Esophagus squamous epithelium (tissue), 5 donors: ENCODE data around the gene SDHB. TPM values are rescaled to one million over a fixed set of nuclear protein-coding genes. Genes with fewer than 3 reads are reported as not detected.

Experiments
- DNase-seq: peaks from one replicate; lab custom pipeline; 2025; lab: John Stamatoyannopoulos, UW
- H3K27ac ChIP-seq, 4 donors: fragments of 200-600 bp; sonication (generic); one replicate each; pipeline ENCODE4 v1.5.1; 2016 to 2019; ENCODE audit warnings: mild to moderate bottlenecking in 1 of 4
- H3K27me3 ChIP-seq, 4 donors: fragments of 200-600 bp; sonication (generic); 1 replicate in 3 of 4; 2 replicates in 1 of 4; pipeline versions ENCODE4 v1.5.1 to v1.6.0; 2017 to 2021; ENCODE audit warnings: antibody characterized with exemption in 1 of 4
- H3K36me3 ChIP-seq, 3 donors: fragments of 200-600 bp; sonication (generic); one replicate each; pipeline ENCODE4 v1.5.1; 2016 to 2019
- H3K4me1 ChIP-seq, 3 donors: fragments of 200-600 bp; sonication (generic); one replicate each; pipeline ENCODE4 v1.5.1; 2017 to 2019
- H3K4me3 ChIP-seq, 4 donors: fragments of 200-600 bp; sonication (generic); 1 replicate in 3 of 4; 2 replicates in 1 of 4; pipeline ENCODE4 v1.5.1; 2016 to 2019; ENCODE audit warnings: mild to moderate bottlenecking in 2 of 4, moderate library complexity in 1 of 4
- H3K9me3 ChIP-seq, 3 donors: fragments of 200-600 bp; sonication (generic); one replicate each; pipeline ENCODE4 v1.5.1; 2016 to 2019
- CTCF ChIP-seq, 6 experiments: fragments of 450-650 bp in 4 of 6; fragments of 200-600 bp in 2 of 6; sonication (generic) in 2 of 6; IDR thresholded peaks; one replicate each; pipeline ENCODE4 v1.5.1; 2016 to 2019; ENCODE audit warnings: antibody characterized with exemption in 6 of 6, mild to moderate bottlenecking in 4 of 6, moderate library complexity in 4 of 6
- POLR2A ChIP-seq, 4 donors: fragments of 450-650 bp; IDR thresholded peaks; one replicate each; pipeline ENCODE4 v1.6.1; 2017; ENCODE audit warnings: antibody characterized with exemption in 4 of 4, mild to moderate bottlenecking in 4 of 4, moderate library complexity in 3 of 4
- WGBS, 2 donors: methylation state at CpG; one replicate each; pipeline ENCODE4 v1.1.5; 2018; 5-methylcytosine and 5-hydroxymethylcytosine counted together
- intact Hi-C: fragments of 100-400 bp; cut with DNase I; formaldehyde crosslinking; loops from one replicate; pipeline ENCODE4 v1.15.0; 2022
- total RNA-seq, 4 donors: library from RNA; depleted of rRNA; stranded (reverse); fragments of >200 nt; gene quantifications; one replicate each; pipeline ENCODE4 v1.1.0, GENCODE V29; 2016
- donor health status: DM: yes; HTN: yes; CAD: no.

Gene SDHB
- total RNA-seq, 4 donors from 2014 or later, result 78.4 to 137 (median 119) TPM

- H3K36me3 ChIP-seq, result no peaks in the 10 kb centered on the region
- H3K9me3 ChIP-seq, result no peaks in the 10 kb centered on the region
- no peak overlapping the region for H3K27ac ChIP-seq
- 34 to 41% methylated on average over 12 of the region's 12 CpGs for WGBS, 2 donors
- H3K4me1 ChIP-seq, result peaks cover 0 to 14% (median 0%) of the 10 kb centered on the region in 3 donors
- DNase-seq, result no peak
- peaks cover 0 to 12% (median 0%) of the 10 kb centered on the region in 4 donors for H3K27me3 ChIP-seq
- TF ChIP-seq POLR2A (IDR thresholded peaks at IDR 0.05) (no peak), CTCF (IDR thresholded peaks at IDR 0.05) (peak in 5 of 6 experiments; percentile 49 to 80 (median 69))
- intact Hi-C loops, result loop anchor here (10.0 kb wide), 1 partner anchor 185 kb away; the partner anchor contains the start of gene PADI3
- H3K4me3 ChIP-seq, result no peak overlapping the region
Measured at GRCh38 chr1:17059391-17060305, 5.8 kb upstream of the SDHB start.

- no peak for TF ChIP-seq POLR2A (IDR thresholded peaks at IDR 0.05)
- TF ChIP-seq CTCF (IDR thresholded peaks at IDR 0.05), result no peak
- Histone ChIP-seq H3K27me3 (peaks cover 0 to 12% (median 0%) of the 10 kb centered on the region in 4 donors), H3K27ac (no peak overlapping the region), H3K9me3 (no peaks in the 10 kb centered on the region), H3K4me3 (no peak overlapping the region), H3K4me1 (peaks cover 11 to 34% (median 11%) of the 10 kb centered on the region in 3 donors), H3K36me3 (peaks cover 0 to 9% (median 0%) of the 10 kb centered on the region in 3 donors)
- no peak for DNase-seq
- WGBS, 2 donors, result 72 to 77% methylated on average over 3 to 4 of the region's 4 CpGs
- intact Hi-C loops, result no loop called here
Measured at GRCh38 chr1:17056551-17056950, 2.7 kb upstream of the SDHB start.

GRCh38 chr1:17055801-17056200 is 2.0 kb upstream of the SDHB start:
- TF ChIP-seq CTCF (IDR thresholded peaks at IDR 0.05) (no peak), POLR2A (IDR thresholded peaks at IDR 0.05) (no peak)
- Histone ChIP-seq H3K4me1 (peaks cover 11 to 41% (median 11%) of the 10 kb centered on the region in 3 donors), H3K36me3 (peaks cover 0 to 16% (median 0%) of the 10 kb centered on the region in 3 donors), H3K27me3 (peaks cover 0 to 12% (median 0%) of the 10 kb centered on the region in 4 donors), H3K4me3 (no peak overlapping the region), H3K9me3 (no peaks in the 10 kb centered on the region), H3K27ac (no peak overlapping the region)
- intact Hi-C loops, result no loop called here
- 92 to 96% methylated on average over 5 to 7 of the region's 7 CpGs for WGBS, 2 donors
- no peak for DNase-seq

GRCh38 chr1:17053086-17053684 is 647 bp downstream of the SDHB start:
- H3K27me3 ChIP-seq, result peaks cover 0 to 4% (median 0%) of the 10 kb centered on the region in 4 donors
- peak overlapping the region; percentile 91 to 98 (median 93) for H3K27ac ChIP-seq
- H3K9me3 ChIP-seq, result no peaks in the 10 kb centered on the region
- intact Hi-C loops, result no loop called here
- peak overlapping the region; percentile 74 to 94 (median 76) for H3K4me3 ChIP-seq
- TF ChIP-seq CTCF (IDR thresholded peaks at IDR 0.05) (no peak), POLR2A (IDR thresholded peaks at IDR 0.05) (no peak)
- no peak for DNase-seq
- WGBS, 2 donors, result 4 to 5% methylated on average over 12 of the region's 12 CpGs
- peaks cover 0 to 40% (median 6%) of the 10 kb centered on the region in 3 donors for H3K36me3 ChIP-seq
- peaks cover 11 to 45% (median 11%) of the 10 kb centered on the region in 3 donors for H3K4me1 ChIP-seq
